ENCODE data around the gene SEC23B.

SEC23B gene

GRCh38 chr20:18507218-18508191, at the start of gene SEC23B:
SEC23B (plus strand) TSS chr20:18507940; CDS start chr20:18510836, 2,896 bp downstream.
- no peak for TF ChIP-seq Cebpa-rat (IDR thresholded peaks at IDR 0.05)
- peaks cover 18% of the 10 kb centered on the region for H3K4me1 ChIP-seq
- H3K27ac ChIP-seq: peak within 1 kb of the TSS; percentile 86
- H3K4me3 ChIP-seq: peak within 1 kb of the TSS; percentile 86
- peak within 1 kb of the TSS; percentile 80 for H3K4me2 ChIP-seq
- H3K9me3 ChIP-seq: no peaks in the 10 kb centered on the region
- H3K9ac ChIP-seq: peak within 1 kb of the TSS; percentile 84
- peaks cover 30% of the 10 kb centered on the region for H3K36me3 ChIP-seq
- no peaks in the 10 kb centered on the region for H3K27me3 ChIP-seq
- H4K20me1 ChIP-seq: no peaks in the 10 kb centered on the region

GRCh38 chr20:18465536-18466200, 42.1 kb upstream of the SEC23B start:
- H3K27me3 ChIP-seq: no peaks in the 10 kb centered on the region
- peaks cover 16% of the 10 kb centered on the region for H3K36me3 ChIP-seq
- H3K9me3 ChIP-seq: no peaks in the 10 kb centered on the region
- no peak overlapping the region for H3K9ac ChIP-seq
- peak overlapping the region; percentile 91; the same call in 1 of the 2 replicates for H3K4me2 ChIP-seq
- no peak overlapping the region for H3K4me3 ChIP-seq
- H3K4me1 ChIP-seq: peaks cover 22% of the 10 kb centered on the region
- H3K27ac ChIP-seq: no peak overlapping the region
- no peak for TF ChIP-seq Cebpa-rat (IDR thresholded peaks at IDR 0.05)
- H4K20me1 ChIP-seq: no peaks in the 10 kb centered on the region

- Histone ChIP-seq H3K4me2 (peak overlapping the region; percentile 91), H4K20me1 (0 out of 2 replicates have a peak, but pooled peaks cover 4% of the 10 kb centered on the region), H3K4me1 (peaks cover 22% of the 10 kb centered on the region), H3K27ac (0 out of 2 replicates have a peak overlapping the region, but pooled peaks have one; percentile 92), H3K27me3 (no peaks in the 10 kb centered on the region), H3K36me3 (peaks cover 24% of the 10 kb centered on the region), H3K9ac (peak overlapping the region; percentile 91), H3K4me3 (peak overlapping the region; percentile 82), H3K9me3 (no peaks in the 10 kb centered on the region)
- TF ChIP-seq Cebpa-rat (IDR thresholded peaks at IDR 0.05): no peak
Measured at GRCh38 chr20:18466574-18466893, 41.2 kb upstream of the SEC23B start.

GRCh38 chr20:18466894-18467730, 40.6 kb upstream of the SEC23B start, which contains the start of the genes DZANK1 and POLR3F:
DZANK1 (minus strand) TSS chr20:18467030; CDS start chr20:18465358, 1,672 bp downstream.
POLR3F (plus strand) TSS chr20:18467390; CDS start chr20:18467507, 117 bp downstream.
- Histone ChIP-seq H4K20me1 (0 out of 2 replicates have a peak, but pooled peaks cover 4% of the 10 kb centered on the region), H3K4me3 (peak within 1 kb of the TSS; percentile 82), H3K27me3 (no peaks in the 10 kb centered on the region), H3K9me3 (no peaks in the 10 kb centered on the region), H3K4me2 (peak within 1 kb of the TSS; percentile 91), H3K36me3 (peaks cover 30% of the 10 kb centered on the region), H3K4me1 (peaks cover 22% of the 10 kb centered on the region), H3K27ac (peak within 1 kb of the TSS; percentile 92), H3K9ac (peak within 1 kb of the TSS; percentile 91)
- TF ChIP-seq Cebpa-rat (IDR thresholded peaks at IDR 0.05): no peak

- Histone ChIP-seq H3K36me3 (peaks cover 93% of the 10 kb centered on the region), H3K27ac (no peak overlapping the region), H3K9me3 (no peaks in the 10 kb centered on the region), H3K9ac (no peak overlapping the region), H3K4me1 (no peaks in the 10 kb centered on the region), H3K4me3 (no peak overlapping the region), H4K20me1 (no peaks in the 10 kb centered on the region), H3K27me3 (no peaks in the 10 kb centered on the region), H3K4me2 (no peak overlapping the region)
- TF ChIP-seq Cebpa-rat (IDR thresholded peaks at IDR 0.05): no peak
Measured at GRCh38 chr20:18477218-18477617, 30.5 kb upstream of the SEC23B start.

GRCh38 chr20:18477821-18478220, 29.9 kb upstream of the SEC23B start:
- H3K4me2 ChIP-seq: no peak overlapping the region
- no peaks in the 10 kb centered on the region for H3K4me1 ChIP-seq
- H3K9me3 ChIP-seq: no peaks in the 10 kb centered on the region
- TF ChIP-seq Cebpa-rat (IDR thresholded peaks at IDR 0.05): no peak
- H3K27me3 ChIP-seq: no peaks in the 10 kb centered on the region
- H3K9ac ChIP-seq: no peak overlapping the region
- H3K36me3 ChIP-seq: peaks cover 96% of the 10 kb centered on the region
- no peaks in the 10 kb centered on the region for H4K20me1 ChIP-seq
- no peak overlapping the region for H3K27ac ChIP-seq
- no peak overlapping the region for H3K4me3 ChIP-seq

- no peak overlapping the region for H3K4me2 ChIP-seq
- no peaks in the 10 kb centered on the region for H3K4me1 ChIP-seq
- H3K27ac ChIP-seq: no peak overlapping the region
- H3K9ac ChIP-seq: no peak overlapping the region
- H3K27me3 ChIP-seq: no peaks in the 10 kb centered on the region
- H3K4me3 ChIP-seq: no peak overlapping the region
- H3K9me3 ChIP-seq: no peaks in the 10 kb centered on the region
- H4K20me1 ChIP-seq: no peaks in the 10 kb centered on the region
- peaks cover 96% of the 10 kb centered on the region for H3K36me3 ChIP-seq
- no peak for TF ChIP-seq Cebpa-rat (IDR thresholded peaks at IDR 0.05)
Measured at GRCh38 chr20:18481596-18481995, 26.1 kb upstream of the SEC23B start.

GRCh38 chr20:18488301-18488700, 19.4 kb upstream of the SEC23B start:
- Histone ChIP-seq H3K27ac (no peak overlapping the region), H3K4me1 (no peaks in the 10 kb centered on the region), H3K27me3 (no peaks in the 10 kb centered on the region), H3K4me2 (no peak overlapping the region), H3K4me3 (no peak overlapping the region), H3K36me3 (peaks cover 89% of the 10 kb centered on the region), H4K20me1 (no peaks in the 10 kb centered on the region), H3K9ac (no peak overlapping the region), H3K9me3 (no peaks in the 10 kb centered on the region)
- TF ChIP-seq Cebpa-rat (IDR thresholded peaks at IDR 0.05): no peak

GRCh38 chr20:18496042-18496441, 11.7 kb upstream of the SEC23B start:
- Histone ChIP-seq H3K27ac (no peak overlapping the region), H3K4me2 (peak overlapping the region; percentile 79), H3K4me1 (peaks cover 15% of the 10 kb centered on the region), H3K9ac (peak overlapping the region; percentile 76; the same call in 1 of the 2 replicates), H4K20me1 (no peaks in the 10 kb centered on the region), H3K36me3 (peaks cover 28% of the 10 kb centered on the region), H3K9me3 (no peaks in the 10 kb centered on the region), H3K4me3 (peak overlapping the region; percentile 79), H3K27me3 (no peaks in the 10 kb centered on the region)
- TF ChIP-seq Cebpa-rat (IDR thresholded peaks at IDR 0.05): no peak

All from BLaER1 (cell line).